GM12878 (cell line): ENCODE measurements around the gene IER5L.

Experiments used
- CBX3 ChIP-seq: fragments of 200-600 bp; sonication (generic); IDR thresholded peaks from 2 replicates; pipeline ENCODE4 v1.6.1; 2016; ENCODE audit warnings: low read depth, borderline replicate concordance
- CEBPZ ChIP-seq: fragments of 150-350 bp; IDR thresholded peaks from 2 replicates; pipeline ENCODE4 v1.6.1; 2016; ENCODE audit warnings: low read depth, low read length
- CTCF ChIP-seq, 3 experiments: IDR thresholded peaks in 2 of 3; conservative IDR thresholded peaks in 1 of 3; 2 replicates each; pipeline ENCODE4 v1.5.1; 2011; ENCODE audit warnings: low read depth in 3 of 3, low read length in 3 of 3, mild to moderate bottlenecking in 3 of 3, control low read depth in 2 of 3, moderate library complexity in 2 of 3, inconsistent platforms in 1 of 3, mixed read lengths in 1 of 3; ENCODE audit not compliant: control insufficient read depth in 2 of 3, insufficient read depth in 1 of 3; ENCODE audit errors: extremely low read depth in 1 of 3
- JUND ChIP-seq: IDR thresholded peaks from 2 replicates; pipeline ENCODE4 v1.6.1; 2012; ENCODE audit warnings: low read depth, mild to moderate bottlenecking, low read length, improper control_type of control experiment, moderate library complexity
- MLLT1 ChIP-seq: fragments of 450-650 bp; IDR thresholded peaks from 2 replicates; pipeline ENCODE4 v1.6.1; 2016; ENCODE audit warnings: mild to moderate bottlenecking
- NFXL1 ChIP-seq: fragments of 450-650 bp; IDR thresholded peaks from 2 replicates; pipeline ENCODE4 v1.6.1; 2017; ENCODE audit warnings: antibody characterized with exemption, mild to moderate bottlenecking, borderline replicate concordance
- PML ChIP-seq: IDR thresholded peaks from 2 replicates; pipeline ENCODE4 v1.6.1; 2012; ENCODE audit warnings: low read length, inconsistent platforms
- RAD21 ChIP-seq: IDR thresholded peaks from 2 replicates; pipeline ENCODE4 v1.6.1; 2011; ENCODE audit warnings: mild to moderate bottlenecking, low read depth, low read length, moderate library complexity; ENCODE audit not compliant: insufficient read depth
- SIX5 ChIP-seq: IDR thresholded peaks from 2 replicates; pipeline ENCODE4 v1.6.1; 2011; ENCODE audit warnings: mild to moderate bottlenecking, low read depth, low read length, moderate library complexity; ENCODE audit not compliant: severe bottlenecking
- ZNF274 ChIP-seq: IDR thresholded peaks from one replicate; pipeline ENCODE4 v1.8.0; 2011; ENCODE audit not compliant: insufficient read length, insufficient read depth
- ZNF384 ChIP-seq: IDR thresholded peaks from 2 replicates; pipeline ENCODE4 v1.6.1; 2012; ENCODE audit warnings: low read depth, mild to moderate bottlenecking, low read length, improper control_type of control experiment, borderline replicate concordance

- TF ChIP-seq CEBPZ (no peak), MLLT1 (no peak), CTCF (IDR thresholded peaks at IDR 0.05 in 2 of 3, conservative IDR thresholded peaks at IDR 0.05 in 1 of 3; ENCODE audit: control insufficient read depth in 2 of 3, extremely low read depth in 1 of 3, insufficient read depth in 1 of 3, low read depth in 3 of 3, low read length in 3 of 3) (no peak), ZNF274 (no peak), CBX3 (no peak), RAD21 (no peak), PML (no peak), ZNF384 (no peak), JUND (no peak), SIX5 (no peak), NFXL1 (no peak)
Measured at GRCh38 chr9:129136446-129137035, 41.5 kb downstream of the IER5L start.
